T-cell (primary cell): Measurements from ENCODE around the gene CHID1. TPM values are rescaled to one million over a fixed set of nuclear protein-coding genes. Genes with fewer than 3 reads are reported as not detected.

Experiments
- ATAC-seq, 4 experiments: fragments of 200-7000 bp in 3 of 4; fragments of 150-1000 bp in 1 of 4; cut with Tn5 transposase; replicated peaks in 1 of 4; 1 replicate in 3 of 4; 2 replicates in 1 of 4; pipeline ENCODE4 v1.10.0; 2021; ENCODE audit warnings: moderate library complexity in 3 of 4, mild to moderate bottlenecking in 2 of 4, moderate number of reproducible peaks in 1 of 4
- CTCF ChIA-PET, 2 donors: fragments of 300-600 bp; sonication (Branson Sonifier 250); formaldehyde crosslinking; loops; one replicate each; lab custom pipeline; 2022; ENCODE audit warnings: antibody characterized with exemption in 2 of 2; lab: Charles Lee
- POLR2A ChIA-PET, 2 donors: fragments of 300-600 bp; sonication (Branson Sonifier 250); formaldehyde crosslinking; loops; one replicate each; lab custom pipeline; 2022; ENCODE audit warnings: antibody characterized with exemption in 2 of 2; lab: Charles Lee
- DNase-seq, 35 experiments: peaks; one replicate each; pipeline versions ENCODE4 v3.0.0 to v3.0.0-alpha.2; 2013 to 2023
- H3K27ac ChIP-seq: one replicate; pipeline ENCODE4 v1.5.1; 2013; ENCODE audit warnings: low read length
- H3K27me3 ChIP-seq, 2 experiments: replicated peaks in 1 of 2; 1 replicate in 1 of 2; 2 replicates in 1 of 2; pipeline versions ENCODE4 v1.6.1 to v1.7.0; 2013; ENCODE audit warnings: low read length in 1 of 2, mixed read lengths in 1 of 2; ENCODE audit not compliant: control insufficient read depth in 2 of 2, insufficient read depth in 2 of 2; ENCODE audit errors: extremely low read depth in 1 of 2
- H3K36me3 ChIP-seq, 2 donors: 1 replicate in 1 of 2; 2 replicates in 1 of 2; pipeline versions ENCODE4 v1.6.1 to v1.7.0; 2013; ENCODE audit warnings: low read length in 1 of 2; ENCODE audit not compliant: control insufficient read depth in 2 of 2, insufficient read depth in 1 of 2; ENCODE audit errors: extremely low read depth in 1 of 2
- H3K4me1 ChIP-seq, 2 experiments: 1 replicate in 1 of 2; 2 replicates in 1 of 2; pipeline versions ENCODE4 v1.6.1 to v1.7.0; 2013; ENCODE audit warnings: low read length in 2 of 2, mixed read lengths in 1 of 2; ENCODE audit not compliant: insufficient read depth in 2 of 2, control insufficient read depth in 1 of 2; ENCODE audit errors: extremely low read depth in 1 of 2
- H3K4me3 ChIP-seq, 2 donors: 1 replicate in 1 of 2; 2 replicates in 1 of 2; pipeline versions ENCODE4 v1.5.1 to v1.7.0; 2013; ENCODE audit warnings: mild to moderate bottlenecking in 2 of 2, low read length in 1 of 2, moderate library complexity in 1 of 2; ENCODE audit not compliant: control insufficient read depth in 1 of 2; ENCODE audit errors: extremely low read depth in 1 of 2
- H3K9me3 ChIP-seq: 2 replicates; pipeline ENCODE4 v1.7.0; 2013
- H3K27ac Mint-ChIP-seq, 2 donors: one replicate each; pipeline ENCODE4 v1.8.0; 2020 to 2021; ENCODE audit warnings: mild to moderate bottlenecking in 2 of 2, mixed read lengths in 2 of 2
- H3K27me3 Mint-ChIP-seq, 2 donors: one replicate each; pipeline ENCODE4 v1.8.0; 2021 to 2022; ENCODE audit warnings: mixed read lengths in 2 of 2
- H3K36me3 Mint-ChIP-seq: one replicate; pipeline ENCODE4 v1.8.0; 2021; ENCODE audit warnings: mixed read lengths
- H3K4me1 Mint-ChIP-seq, 3 donors: one replicate each; pipeline ENCODE4 v1.8.0; 2020 to 2022; ENCODE audit warnings: mixed read lengths in 3 of 3, mild to moderate bottlenecking in 1 of 3
- H3K4me3 Mint-ChIP-seq, 3 donors: one replicate each; pipeline ENCODE4 v1.8.0; 2020 to 2022; ENCODE audit warnings: mild to moderate bottlenecking in 3 of 3, mixed read lengths in 3 of 3, moderate library complexity in 3 of 3
- H3K9me3 Mint-ChIP-seq, 3 donors: one replicate each; pipeline ENCODE4 v1.8.0; 2020 to 2022; ENCODE audit warnings: mixed read lengths in 3 of 3
- WGBS: methylation state at CpG from one replicate; pipeline ENCODE4 v1.1.5; 2013; ENCODE audit warnings: missing lambda C conversion rate; ENCODE audit not compliant: insufficient coverage; 5-methylcytosine and 5-hydroxymethylcytosine counted together
- total RNA-seq, 35 experiments: library from RNA in 6 of 35; stranded (reverse) in 6 of 35; fragments of 120-200 nt in 1 of 35; gene quantifications; one replicate each; pipeline versions ENCODE4 v1.2.1 to v1.2.4 and lab custom pipeline; 2013 to 2026

The CHID1 gene
- total RNA-seq, 5 donors from 2014 or later (not counting 1 experiment from before 2014, with no cell fraction given), result 39.0 to 68.4 (median 51.2) TPM

DNA sequence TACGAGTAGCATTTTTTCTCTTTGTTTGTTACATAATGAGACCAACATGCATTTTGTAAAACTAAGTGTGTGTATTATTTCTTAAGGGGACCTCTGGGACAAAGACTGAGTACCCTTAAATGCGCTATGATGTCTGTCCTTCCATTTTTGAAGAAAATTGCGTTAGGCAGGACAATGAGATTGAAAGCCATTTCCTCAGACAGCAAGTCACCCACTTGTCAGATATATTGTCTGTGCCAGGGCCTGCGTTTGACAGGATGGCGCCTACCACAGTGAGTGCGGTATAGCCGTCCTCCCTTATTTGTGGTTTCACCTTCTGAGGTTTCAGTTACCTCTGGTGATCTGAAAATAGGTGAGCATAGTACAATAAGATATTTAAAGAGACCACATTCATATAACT lies 17.3 kb upstream of the CHID1 start:
- Mint-ChIP-seq H3K27me3 (no peaks in the 10 kb centered on the region), H3K4me3 (peak overlapping the region; percentile 56 to 84 (median 84)), H3K9me3 (no peaks in the 10 kb centered on the region), H3K27ac (peak overlapping the region; percentile 84 to 89), H3K36me3 (peaks cover 4% of the 10 kb centered on the region), H3K4me1 (peaks cover 47 to 58% (median 48%) of the 10 kb centered on the region in 3 donors)
- Histone ChIP-seq H3K27me3 (no peaks in the 10 kb centered on the region), H3K27ac (peak overlapping the region; percentile 42), H3K4me1 (peaks cover 30 to 46% of the 10 kb centered on the region in 2 experiments), H3K36me3 (no peaks in the 10 kb centered on the region), H3K4me3 (peak overlapping the region in 1 of 2 donors; percentile 5), H3K9me3 (no peaks in the 10 kb centered on the region)
- ATAC-seq (peak in 3 of 4 experiments; percentile 41 to 62 (median 51)), DNase-seq (peak in 27 of 35 experiments; percentile 16 to 66 (median 35))
- ChIA-PET CTCF (interaction anchor here in 1 of 2 donors (0.5 to 0.7 kb wide), 2 partner anchors 47 to 124 kb away, joined by 3 to 4 read pairs; no protein-coding TSS in a partner anchor), POLR2A (no interaction called here)
- 0% methylated on average over 1 of the region's 7 CpGs for WGBS

DNA sequence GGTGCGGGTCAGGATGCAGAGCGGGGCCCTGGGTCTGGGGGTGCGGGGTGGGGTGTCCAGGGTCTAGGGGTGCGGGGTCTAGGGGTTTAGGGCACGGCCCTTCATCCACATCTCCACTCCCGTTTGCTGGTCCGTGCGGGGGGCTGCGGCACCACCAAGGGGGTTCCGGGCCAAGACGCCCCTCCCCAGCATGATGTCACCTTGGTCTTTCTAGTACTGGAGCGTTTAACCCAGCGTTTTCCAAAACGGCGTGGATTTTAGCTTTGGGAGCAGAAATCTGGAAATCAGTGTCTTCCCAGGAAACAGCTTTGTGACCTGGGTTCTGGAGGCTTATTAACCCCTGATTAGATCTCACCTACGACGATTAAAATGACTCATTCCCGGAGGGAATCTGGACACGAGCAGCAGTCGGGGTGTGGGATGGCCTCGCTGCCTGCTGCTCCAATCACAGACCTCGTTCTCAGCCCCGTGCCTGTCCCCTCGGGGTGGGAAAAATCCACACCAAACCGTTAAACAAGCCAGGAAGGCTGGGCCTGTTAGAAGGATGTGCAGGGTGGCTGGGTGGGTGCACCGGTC lies 15.8 kb upstream of the CHID1 start:
- WGBS, result 43% methylated on average over 10 of the region's 26 CpGs
- DNase-seq (peak in 3 of 35 experiments; percentile 11 to 41 (median 14)), ATAC-seq (peak in 1 of 4 experiments; percentile 1)
- peak overlapping the region; percentile 60 to 62 for H3K4me3 ChIP-seq
- H3K36me3 Mint-ChIP-seq, result peaks cover 3% of the 10 kb centered on the region
- no peaks in the 10 kb centered on the region for H3K9me3 ChIP-seq
- H3K4me3 Mint-ChIP-seq, result peak overlapping the region; percentile 84
- no peaks in the 10 kb centered on the region for H3K27me3 ChIP-seq
- no peaks in the 10 kb centered on the region for H3K9me3 Mint-ChIP-seq
- ChIA-PET POLR2A (no interaction called here), CTCF (no interaction called here)
- H3K4me1 ChIP-seq, result peaks cover 30 to 44% of the 10 kb centered on the region in 2 experiments
- no peaks in the 10 kb centered on the region for H3K36me3 ChIP-seq
- H3K27me3 Mint-ChIP-seq, result no peaks in the 10 kb centered on the region
- peaks cover 40 to 47% (median 40%) of the 10 kb centered on the region in 3 donors for H3K4me1 Mint-ChIP-seq
- peak overlapping the region; percentile 53 for H3K27ac ChIP-seq
- peak overlapping the region; percentile 84 to 89 for H3K27ac Mint-ChIP-seq

DNA sequence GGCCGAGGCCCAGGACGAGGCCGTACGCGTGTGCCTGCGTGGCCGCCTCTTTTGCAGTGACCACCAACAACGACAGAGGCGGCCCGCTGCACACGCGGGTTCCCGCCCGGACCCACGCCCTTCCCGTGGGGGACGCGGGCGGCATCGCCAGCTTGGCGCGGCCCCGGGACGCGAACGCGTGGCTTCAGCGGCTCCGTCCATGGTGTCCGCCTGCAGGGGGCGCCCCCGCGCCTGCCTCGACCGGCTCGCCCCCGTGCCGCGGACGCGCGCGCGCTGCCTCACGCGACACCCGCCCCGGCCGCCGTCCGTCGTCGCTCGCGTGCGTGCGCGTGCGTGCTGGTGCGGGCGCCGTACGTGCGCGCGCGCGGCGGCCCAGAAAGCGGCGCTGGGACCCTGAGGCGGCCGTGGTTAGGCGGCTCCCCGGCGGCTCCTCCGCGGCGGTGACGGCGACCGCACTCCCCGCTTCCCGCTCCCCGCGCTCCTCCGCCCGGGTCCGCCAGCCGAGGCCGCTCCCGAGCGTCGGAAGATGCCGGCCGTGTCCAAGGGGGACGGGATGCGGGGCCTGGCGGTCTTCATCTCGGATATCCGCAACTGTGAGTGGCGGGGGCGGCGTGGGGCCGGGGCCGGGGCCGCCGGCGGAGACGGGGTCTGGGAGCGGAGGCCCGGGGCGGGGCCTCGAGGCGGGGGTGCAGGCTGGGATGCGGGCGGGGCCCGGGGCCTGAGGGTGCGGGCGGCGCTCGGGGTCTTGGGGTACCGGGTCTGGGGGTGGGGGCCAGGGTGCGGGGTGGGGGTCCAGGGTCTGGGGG lies 15.1 kb upstream of the CHID1 start, which contains the start of gene AP2A2:
Gene AP2A2, plus strand, starts transcription at position 375 of the 806 bp plus-strand sequence. Its CDS starts 152 bp downstream, at position 527.
- peaks cover 33 to 40% (median 33%) of the 10 kb centered on the region in 3 donors for H3K4me1 Mint-ChIP-seq
- H3K27ac ChIP-seq, result peak within 1 kb of the TSS; percentile 53
- H3K4me3 Mint-ChIP-seq, result peak within 1 kb of the TSS; percentile 84
- WGBS, result 4% methylated on average over 123 of the region's 124 CpGs
- ATAC-seq (peak; percentile 76 to 86 (median 81)), DNase-seq (peak; percentile 80 to 98 (median 87))
- H3K27me3 Mint-ChIP-seq, result no peaks in the 10 kb centered on the region
- no peaks in the 10 kb centered on the region for H3K36me3 Mint-ChIP-seq
- H3K27ac Mint-ChIP-seq, result peak within 1 kb of the TSS; percentile 84 to 89
- H3K27me3 ChIP-seq, result no peaks in the 10 kb centered on the region
- peaks cover 27 to 41% of the 10 kb centered on the region in 2 experiments for H3K4me1 ChIP-seq
- CTCF ChIA-PET, result interaction anchor here in 1 of 2 donors (0.6 to 1.4 kb wide), 2 partner anchors 126 to 479 kb away, joined by 4 to 11 read pairs; no protein-coding TSS in a partner anchor
- H3K4me3 ChIP-seq, result peak within 1 kb of the TSS; percentile 60 to 62
- POLR2A ChIA-PET, result no interaction called here
- H3K9me3 ChIP-seq, result no peaks in the 10 kb centered on the region
- no peaks in the 10 kb centered on the region for H3K9me3 Mint-ChIP-seq
- no peaks in the 10 kb centered on the region for H3K36me3 ChIP-seq

DNA sequence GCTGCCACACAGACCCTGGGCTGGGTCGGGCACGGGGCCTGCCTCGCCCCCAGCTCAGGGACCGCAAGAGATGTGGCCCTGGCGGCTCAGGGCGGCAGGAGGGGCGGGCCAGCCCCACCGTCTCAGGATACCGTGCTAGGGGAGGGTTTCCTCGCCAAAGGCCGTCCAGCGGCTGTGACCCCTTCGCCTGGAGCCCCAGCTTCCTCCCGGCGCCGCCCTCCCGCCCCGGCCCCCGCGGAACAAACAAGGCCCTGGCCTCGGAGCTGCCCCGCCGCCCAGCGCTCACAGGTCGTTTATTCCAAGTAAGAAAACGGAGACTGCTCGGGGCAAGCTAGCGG lies 14.5 kb upstream of the CHID1 start:
- CTCF ChIA-PET, result interaction anchor here in 1 of 2 donors (0.6 to 1.4 kb wide), 2 partner anchors 126 to 480 kb away, joined by 4 to 11 read pairs; no protein-coding TSS in a partner anchor
- Histone ChIP-seq H3K27me3 (no peaks in the 10 kb centered on the region), H3K4me3 (peak overlapping the region in 1 of 2 donors; percentile 27), H3K27ac (no peak overlapping the region), H3K36me3 (no peaks in the 10 kb centered on the region), H3K9me3 (no peaks in the 10 kb centered on the region), H3K4me1 (peaks cover 27 to 41% of the 10 kb centered on the region in 2 experiments)
- DNase-seq (peak in 2 of 35 experiments; percentile 15 to 33), ATAC-seq (no peak)
- Mint-ChIP-seq H3K4me1 (peaks cover 30 to 35% (median 32%) of the 10 kb centered on the region in 3 donors), H3K27me3 (no peaks in the 10 kb centered on the region), H3K4me3 (no peak overlapping the region), H3K36me3 (no peaks in the 10 kb centered on the region), H3K9me3 (no peaks in the 10 kb centered on the region), H3K27ac (no peak overlapping the region)
- POLR2A ChIA-PET, result no interaction called here
- 69% methylated on average over 20 of the region's 28 CpGs for WGBS

DNA sequence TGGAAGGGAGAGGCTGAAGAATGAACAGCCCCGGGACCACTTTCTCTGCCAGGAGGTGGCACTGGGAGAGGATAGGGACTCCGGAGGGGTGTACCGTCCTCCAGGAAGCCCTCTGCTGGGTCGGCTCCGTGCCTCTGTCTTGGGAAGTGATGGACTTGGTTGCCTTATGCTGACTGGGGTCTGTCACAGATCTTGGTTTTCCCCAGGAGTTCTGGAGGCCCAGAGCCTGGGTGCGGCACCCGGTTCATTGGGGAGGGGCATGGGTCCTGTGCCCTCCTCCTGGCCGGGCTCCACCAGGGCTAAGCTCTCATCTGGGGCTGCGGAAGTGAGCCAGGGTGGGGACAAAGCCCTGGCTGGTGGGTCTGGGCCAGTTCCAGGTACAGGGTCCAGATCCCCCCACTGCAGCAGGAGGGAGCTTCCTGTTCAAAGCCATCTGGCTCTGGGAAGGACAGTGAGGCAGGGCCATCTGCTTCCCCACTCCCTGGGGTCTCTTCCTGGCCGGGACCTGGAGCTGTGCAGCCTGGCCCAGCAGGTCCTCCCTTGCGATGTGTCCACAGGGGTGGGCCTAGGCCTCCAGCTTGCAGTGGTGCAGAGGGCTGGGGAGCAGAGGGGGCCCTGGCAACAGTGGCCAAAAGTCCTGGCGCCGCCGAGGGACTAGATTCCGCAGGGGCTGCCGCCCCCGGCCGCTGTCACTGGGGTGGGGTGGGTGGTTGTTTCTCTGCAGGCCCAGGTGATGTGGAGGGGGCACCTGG lies 14.0 kb upstream of the CHID1 start:
- DNase-seq (peak in 2 of 35 experiments; percentile 5 to 9), ATAC-seq (no peak)
- POLR2A ChIA-PET, result no interaction called here
- H3K4me3 ChIP-seq, result no peak overlapping the region
- Mint-ChIP-seq H3K4me3 (no peak overlapping the region), H3K27me3 (no peaks in the 10 kb centered on the region), H3K9me3 (no peaks in the 10 kb centered on the region), H3K27ac (no peak overlapping the region), H3K36me3 (no peaks in the 10 kb centered on the region), H3K4me1 (peaks cover 30 to 33% (median 30%) of the 10 kb centered on the region in 3 donors)
- H3K27me3 ChIP-seq, result no peaks in the 10 kb centered on the region
- WGBS, result 92% methylated on average over 17 of the region's 18 CpGs
- H3K36me3 ChIP-seq, result no peaks in the 10 kb centered on the region
- no peaks in the 10 kb centered on the region for H3K9me3 ChIP-seq
- no peak overlapping the region for H3K27ac ChIP-seq
- CTCF ChIA-PET, result interaction anchor here (0.5 to 1.4 kb wide), 3 partner anchors 127 to 621 kb away, joined by 3 to 11 read pairs (median 4); no protein-coding TSS in a partner anchor
- peaks cover 25 to 39% of the 10 kb centered on the region in 2 experiments for H3K4me1 ChIP-seq
